Breast epithelium (tissue), 3 donors: ENCODE results near the gene EFHC2.

Experiments
- POLR2A ChIP-seq: fragments of 450-650 bp; IDR thresholded peaks from one replicate; pipeline ENCODE4 v1.6.1; 2016; ENCODE audit warnings: antibody characterized with exemption, mild to moderate bottlenecking, moderate library complexity
- TF ChIP-seq, protein P1 (sequence below), 3 donors: fragments of 450-650 bp; IDR thresholded peaks; one replicate each; pipeline ENCODE4 v1.5.1; 2016 to 2017; ENCODE audit warnings: antibody characterized with exemption in 3 of 3, mild to moderate bottlenecking in 3 of 3, moderate library complexity in 3 of 3

DNA sequence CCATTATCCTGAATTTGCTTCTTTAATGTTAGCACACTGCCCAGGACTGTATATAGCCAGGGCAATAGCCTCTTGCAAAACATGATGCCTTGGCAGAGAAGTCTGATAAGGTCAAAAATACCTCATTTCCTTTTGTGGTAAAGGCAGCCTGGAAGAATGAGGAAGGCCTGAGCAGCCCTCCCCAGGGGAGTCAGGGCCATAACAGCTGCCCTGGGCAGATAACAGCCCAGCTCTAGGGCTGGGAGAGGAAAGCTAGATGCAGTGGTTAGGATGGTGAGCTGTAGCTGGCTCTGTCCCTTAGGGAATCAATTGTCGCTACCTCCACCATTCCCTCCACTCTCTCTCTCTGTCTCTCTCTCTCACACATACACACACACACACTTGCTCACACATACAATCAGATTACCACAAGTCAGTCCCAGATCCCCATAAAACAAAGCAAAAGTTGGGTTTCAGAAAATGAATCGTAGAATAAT lies 29.2 kb downstream of the EFHC2 start:
- TF ChIP-seq, protein P1, sequence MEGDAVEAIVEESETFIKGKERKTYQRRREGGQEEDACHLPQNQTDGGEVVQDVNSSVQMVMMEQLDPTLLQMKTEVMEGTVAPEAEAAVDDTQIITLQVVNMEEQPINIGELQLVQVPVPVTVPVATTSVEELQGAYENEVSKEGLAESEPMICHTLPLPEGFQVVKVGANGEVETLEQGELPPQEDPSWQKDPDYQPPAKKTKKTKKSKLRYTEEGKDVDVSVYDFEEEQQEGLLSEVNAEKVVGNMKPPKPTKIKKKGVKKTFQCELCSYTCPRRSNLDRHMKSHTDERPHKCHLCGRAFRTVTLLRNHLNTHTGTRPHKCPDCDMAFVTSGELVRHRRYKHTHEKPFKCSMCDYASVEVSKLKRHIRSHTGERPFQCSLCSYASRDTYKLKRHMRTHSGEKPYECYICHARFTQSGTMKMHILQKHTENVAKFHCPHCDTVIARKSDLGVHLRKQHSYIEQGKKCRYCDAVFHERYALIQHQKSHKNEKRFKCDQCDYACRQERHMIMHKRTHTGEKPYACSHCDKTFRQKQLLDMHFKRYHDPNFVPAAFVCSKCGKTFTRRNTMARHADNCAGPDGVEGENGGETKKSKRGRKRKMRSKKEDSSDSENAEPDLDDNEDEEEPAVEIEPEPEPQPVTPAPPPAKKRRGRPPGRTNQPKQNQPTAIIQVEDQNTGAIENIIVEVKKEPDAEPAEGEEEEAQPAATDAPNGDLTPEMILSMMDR (IDR thresholded peaks at IDR 0.05), result no peak
- TF ChIP-seq POLR2A, result no peak
